ENCODE data around the gene CIZ1. TPM values are rescaled to one million over a fixed set of nuclear protein-coding genes. Genes with fewer than 3 reads are reported as not detected.

Gene CIZ1
- total RNA-seq, 1 donor from 2014 or later: 142 TPM

DNA sequence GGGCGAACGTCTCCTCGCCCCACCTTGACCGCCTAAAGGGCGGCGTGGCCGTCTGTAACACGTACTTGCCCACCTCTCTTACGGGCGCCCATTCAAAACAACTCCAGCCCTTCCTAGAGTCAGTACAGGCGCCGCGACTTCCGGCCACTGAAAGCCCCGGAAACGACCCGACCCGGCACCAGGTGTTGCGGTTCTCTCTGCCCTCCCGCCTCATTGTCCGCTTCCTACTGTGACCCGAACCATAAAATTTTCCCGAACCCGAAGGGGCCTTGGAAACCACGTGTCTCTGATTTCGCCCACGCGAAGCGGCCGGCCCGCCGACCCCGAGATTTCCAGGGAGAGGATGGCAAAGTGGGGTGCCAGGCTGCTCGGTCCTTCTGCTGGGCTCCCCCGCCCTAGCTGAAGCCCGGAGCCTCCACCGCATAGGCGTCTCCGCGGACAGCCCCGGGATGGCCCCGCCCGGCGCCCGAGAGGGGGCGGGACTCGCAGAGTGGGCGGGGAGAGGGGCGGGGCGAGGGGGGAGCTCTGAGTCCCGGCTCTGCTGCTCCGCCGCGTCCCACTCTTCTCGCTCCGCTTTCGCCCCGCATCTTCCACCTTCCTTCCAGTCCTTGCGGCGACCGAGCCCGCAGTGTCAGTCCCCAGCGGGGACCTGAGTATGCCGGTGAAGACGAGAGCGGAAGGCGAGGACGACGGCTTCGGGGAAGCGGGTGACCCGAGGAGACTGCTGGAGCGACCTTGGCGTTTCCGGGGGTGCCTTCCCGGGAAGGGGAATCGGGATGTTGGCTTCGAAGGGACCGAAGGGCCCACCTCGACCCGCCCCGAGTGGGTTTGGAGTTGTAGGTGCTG lies 63.2 kb downstream of the CIZ1 start:
- intact Hi-C loops (cut with micrococcal nuclease): loop anchor here (1.0 to 5.0 kb wide), 10 partner anchors 11 to 351 kb away; partner anchors contain the start of genes BBLN, CIZ1, COQ4 and DNM1
- peak overlapping the region; percentile 99 for H3K27ac Mint-ChIP-seq
- H3K27me3 Mint-ChIP-seq: peaks cover 10% of the 10 kb centered on the region
- no peaks in the 10 kb centered on the region for H3K9me3 Mint-ChIP-seq
- peaks cover 32% of the 10 kb centered on the region for H3K4me1 Mint-ChIP-seq
- H3K36me3 Mint-ChIP-seq (ENCODE audit: low read depth): peaks cover 18% of the 10 kb centered on the region
- peak overlapping the region; percentile 99 for H3K4me3 Mint-ChIP-seq
- DNase-seq: peak; percentile 96

- peaks cover 29% of the 10 kb centered on the region for H3K4me1 Mint-ChIP-seq
These were observed 63.8 kb downstream of the CIZ1 start, which contains the start of gene PTGES2 for GRCh38 chr9:128127568-128127989. Gene PTGES2 (minus strand): TSS chr9:128127729. CDS start chr9:128127717, 12 bp downstream.

DNA sequence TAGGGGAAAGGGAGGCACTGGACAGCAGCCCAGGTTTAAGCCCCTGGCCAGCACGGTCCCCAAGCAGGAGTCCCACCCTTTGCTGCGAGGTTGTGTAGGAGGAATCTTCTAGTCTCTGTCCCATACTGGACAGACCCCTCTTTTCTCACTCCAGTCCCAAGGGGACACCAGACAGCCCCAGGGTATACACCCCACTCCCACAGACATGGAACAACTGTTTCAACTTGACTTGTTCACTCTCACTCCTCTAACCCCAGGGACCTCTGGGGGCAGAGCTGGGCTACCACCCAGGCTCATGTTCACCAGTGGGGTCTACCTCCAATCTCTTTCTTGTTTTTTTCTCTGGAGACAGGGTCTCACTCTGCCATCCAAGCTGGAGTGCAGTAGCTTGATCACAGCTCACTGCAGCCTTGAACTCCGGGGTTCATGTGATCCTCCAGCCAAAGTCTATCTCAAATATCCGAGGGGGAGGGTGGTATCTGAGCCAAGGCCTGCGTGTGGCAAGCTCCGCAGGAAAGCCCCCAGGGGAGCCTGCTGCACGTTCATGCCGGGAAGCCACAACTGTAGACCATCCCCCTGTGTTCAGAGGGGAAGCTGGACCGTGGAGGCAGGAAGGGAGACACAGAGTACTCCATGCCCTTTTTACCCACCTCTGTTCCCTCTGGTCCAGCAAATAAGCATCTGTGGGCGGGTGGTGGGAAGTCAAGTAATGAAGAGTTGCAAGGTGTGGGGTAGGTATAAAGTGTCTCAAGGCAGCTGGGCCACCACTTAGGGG lies 65.6 kb downstream of the CIZ1 start:
- Mint-ChIP-seq H3K9me3 (no peaks in the 10 kb centered on the region), H3K4me1 (peaks cover 29% of the 10 kb centered on the region), H3K27ac (peak overlapping the region; percentile 58), H3K4me3 (peak overlapping the region; percentile 99), H3K27me3 (no peaks in the 10 kb centered on the region), H3K36me3 (ENCODE audit: low read depth) (peaks cover 24% of the 10 kb centered on the region)
- DNase-seq: no peak
- intact Hi-C loops (cut with micrococcal nuclease): loop anchor here (2.0 to 5.0 kb wide), 2 partner anchors 67 to 349 kb away; partner anchors contain the start of gene CIZ1

More at GRCh38 chr9:128127568-128127989, 63.8 kb downstream of the CIZ1 start, which contains the start of gene PTGES2:
- DNase-seq: peak; percentile 95
- intact Hi-C loops (cut with micrococcal nuclease): loop anchor here (1.0 to 5.0 kb wide), 4 partner anchors 10 to 351 kb away; partner anchors contain the start of genes CIZ1 and DNM1
- peak within 1 kb of the TSS; percentile 99 for H3K27ac Mint-ChIP-seq
- H3K27me3 Mint-ChIP-seq: peaks cover 3% of the 10 kb centered on the region
- H3K36me3 Mint-ChIP-seq (ENCODE audit: low read depth): peaks cover 20% of the 10 kb centered on the region
- H3K4me3 Mint-ChIP-seq: peak within 1 kb of the TSS; percentile 99
- H3K9me3 Mint-ChIP-seq: no peaks in the 10 kb centered on the region

DNA sequence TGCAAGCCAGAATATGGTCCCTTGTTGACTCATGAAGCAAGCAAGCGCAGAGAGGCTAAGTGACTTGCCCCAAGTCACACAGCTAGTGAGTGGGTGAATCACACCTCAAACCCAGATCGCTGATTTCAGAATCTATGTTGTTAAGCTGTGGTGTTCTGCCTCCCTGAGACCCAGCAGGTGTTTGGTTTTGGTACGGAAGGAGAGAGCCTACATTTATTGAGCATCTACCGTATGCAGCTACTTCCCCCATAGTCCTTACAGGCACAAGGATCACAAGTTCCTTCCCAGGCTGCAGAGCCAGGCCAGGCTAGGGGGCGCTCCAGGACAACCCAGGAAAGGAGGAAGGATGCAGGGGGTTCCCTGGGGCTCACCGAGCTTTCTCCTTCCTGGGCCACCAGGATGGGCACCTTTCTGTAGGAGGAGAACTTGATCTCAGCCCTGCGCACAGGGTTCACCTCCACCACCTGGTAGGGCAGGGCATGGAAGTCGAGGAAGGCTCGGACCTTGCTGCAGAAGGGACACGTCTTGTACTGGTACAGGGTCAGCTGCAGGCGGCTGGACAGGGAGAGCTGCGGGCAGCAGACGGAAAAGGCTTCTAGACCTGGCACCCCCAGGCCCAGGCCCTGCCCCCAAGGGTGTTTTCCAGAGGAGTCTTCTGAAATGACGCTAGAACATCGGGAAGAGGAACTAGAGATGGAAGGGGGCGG lies 66.3 kb downstream of the CIZ1 start:
- Mint-ChIP-seq H3K36me3 (ENCODE audit: low read depth) (peaks cover 25% of the 10 kb centered on the region), H3K27ac (peak overlapping the region; percentile 16), H3K4me1 (peaks cover 29% of the 10 kb centered on the region), H3K4me3 (peak overlapping the region; percentile 99), H3K9me3 (no peaks in the 10 kb centered on the region), H3K27me3 (no peaks in the 10 kb centered on the region)
- DNase-seq: peak; percentile 83
- intact Hi-C loops (cut with micrococcal nuclease): loop anchor here (5.0 kb wide), 1 partner anchor 67 kb away; the partner anchor contains the start of gene CIZ1

DNA sequence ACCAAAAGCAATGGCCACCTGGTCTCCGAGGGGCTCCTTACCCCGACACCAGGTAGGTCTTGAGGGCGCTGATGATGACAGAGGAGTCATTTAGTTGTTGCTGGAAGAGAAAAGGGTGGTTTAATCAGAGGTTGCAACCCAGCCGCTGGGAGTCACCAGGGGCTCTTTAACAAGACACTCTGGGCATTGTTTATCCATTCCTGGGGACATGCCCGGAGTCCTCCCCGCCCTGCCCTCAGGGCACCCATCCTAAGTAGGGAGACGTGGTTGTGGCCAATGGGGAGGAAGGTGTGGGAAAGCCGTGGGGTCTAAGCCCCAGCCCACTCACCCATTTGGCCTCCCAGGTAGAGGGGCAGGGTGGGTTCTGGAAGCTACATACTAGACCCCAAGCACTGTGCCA lies 66.9 kb downstream of the CIZ1 start:
- H3K4me3 Mint-ChIP-seq: no peak overlapping the region
- H3K4me1 Mint-ChIP-seq: peaks cover 25% of the 10 kb centered on the region
- peaks cover 25% of the 10 kb centered on the region for H3K36me3 Mint-ChIP-seq (ENCODE audit: low read depth)
- H3K27ac Mint-ChIP-seq: no peak overlapping the region
- no peak for DNase-seq
- intact Hi-C loops (cut with micrococcal nuclease): no loop called here
- no peaks in the 10 kb centered on the region for H3K9me3 Mint-ChIP-seq
- no peaks in the 10 kb centered on the region for H3K27me3 Mint-ChIP-seq

DNA sequence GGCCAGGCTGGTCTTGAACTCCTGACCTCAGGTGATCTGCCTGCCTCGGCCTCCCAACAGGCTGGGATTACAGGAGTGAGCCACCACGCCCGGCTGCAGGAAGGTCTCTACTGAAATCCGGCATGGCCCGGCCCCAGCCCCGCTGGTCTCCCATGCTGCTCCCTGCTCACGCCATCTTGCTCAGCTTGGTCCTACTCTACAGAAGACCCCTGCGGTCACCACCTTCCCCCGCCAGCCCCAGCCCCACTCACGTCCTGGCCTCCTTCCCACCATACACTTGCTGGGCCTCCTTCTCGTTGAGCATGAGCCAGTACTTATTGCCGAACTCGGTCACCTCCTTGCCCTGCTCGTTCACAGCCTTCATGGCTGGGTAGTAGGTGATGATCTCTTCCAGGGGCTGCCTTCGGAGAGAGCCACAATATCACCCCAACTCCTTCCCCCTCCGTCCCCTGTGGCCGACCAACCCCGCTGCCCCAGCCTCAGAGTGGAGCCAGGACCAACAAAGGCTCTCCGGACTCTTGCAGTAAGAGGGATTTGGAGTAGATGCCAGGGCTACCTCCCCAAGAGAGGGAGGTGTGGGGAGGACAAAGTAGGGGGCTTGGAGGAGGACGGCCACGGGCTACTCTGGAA lies 67.8 kb downstream of the CIZ1 start:
- peaks cover 25% of the 10 kb centered on the region for H3K36me3 Mint-ChIP-seq (ENCODE audit: low read depth)
- intact Hi-C loops (cut with micrococcal nuclease): no loop called here
- no peak overlapping the region for H3K4me3 Mint-ChIP-seq
- H3K27me3 Mint-ChIP-seq: no peaks in the 10 kb centered on the region
- no peak for DNase-seq
- peaks cover 20% of the 10 kb centered on the region for H3K4me1 Mint-ChIP-seq
- H3K27ac Mint-ChIP-seq: no peak overlapping the region
- H3K9me3 Mint-ChIP-seq: no peaks in the 10 kb centered on the region

- DNase-seq: no peak
- H3K4me3 Mint-ChIP-seq: no peak overlapping the region
- no peak overlapping the region for H3K27ac Mint-ChIP-seq
- intact Hi-C loops (cut with micrococcal nuclease): no loop called here
- peaks cover 23% of the 10 kb centered on the region for H3K4me1 Mint-ChIP-seq
- H3K9me3 Mint-ChIP-seq: no peaks in the 10 kb centered on the region
- H3K27me3 Mint-ChIP-seq: no peaks in the 10 kb centered on the region
- H3K36me3 Mint-ChIP-seq (ENCODE audit: low read depth): peaks cover 25% of the 10 kb centered on the region
These were observed 68.6 kb downstream of the CIZ1 start for GRCh38 chr9:128122809-128123175.

- intact Hi-C loops (cut with micrococcal nuclease): no loop called here
- Mint-ChIP-seq H3K36me3 (ENCODE audit: low read depth) (peaks cover 24% of the 10 kb centered on the region), H3K4me1 (peaks cover 27% of the 10 kb centered on the region), H3K27me3 (no peaks in the 10 kb centered on the region), H3K4me3 (no peak overlapping the region), H3K27ac (no peak overlapping the region), H3K9me3 (no peaks in the 10 kb centered on the region)
- no peak for DNase-seq
These were observed 69.2 kb downstream of the CIZ1 start for GRCh38 chr9:128121924-128122808.

DNA sequence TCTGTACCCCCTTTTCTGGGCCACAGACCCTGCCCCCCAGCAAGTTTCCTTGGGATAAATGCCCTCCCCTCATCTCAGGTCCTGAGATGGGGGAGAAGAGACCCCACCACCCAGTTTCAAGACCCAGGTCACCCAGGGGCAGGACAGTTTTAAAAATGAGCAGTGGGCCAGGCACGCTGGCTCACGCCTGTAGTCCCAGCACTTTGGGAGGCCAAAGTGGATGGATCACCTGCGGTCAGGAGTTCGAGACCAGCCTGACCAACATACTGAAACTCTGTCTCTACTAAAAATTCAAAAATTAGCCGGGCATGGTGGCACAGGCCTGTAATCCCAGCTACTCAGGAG lies 69.9 kb downstream of the CIZ1 start:
- H3K27ac Mint-ChIP-seq: no peak overlapping the region
- intact Hi-C loops (cut with micrococcal nuclease): no loop called here
- peaks cover 27% of the 10 kb centered on the region for H3K4me1 Mint-ChIP-seq
- H3K36me3 Mint-ChIP-seq (ENCODE audit: low read depth): peaks cover 24% of the 10 kb centered on the region
- no peak for DNase-seq
- H3K4me3 Mint-ChIP-seq: no peak overlapping the region
- H3K27me3 Mint-ChIP-seq: no peaks in the 10 kb centered on the region
- no peaks in the 10 kb centered on the region for H3K9me3 Mint-ChIP-seq

GRCh38 chr9:128120741-128121465 lies 70.5 kb downstream of the CIZ1 start:
- Mint-ChIP-seq H3K4me3 (no peak overlapping the region), H3K27me3 (no peaks in the 10 kb centered on the region), H3K36me3 (ENCODE audit: low read depth) (peaks cover 23% of the 10 kb centered on the region), H3K27ac (no peak overlapping the region), H3K4me1 (peaks cover 22% of the 10 kb centered on the region), H3K9me3 (no peaks in the 10 kb centered on the region)
- DNase-seq: no peak
- intact Hi-C loops (cut with micrococcal nuclease): no loop called here

DNA sequence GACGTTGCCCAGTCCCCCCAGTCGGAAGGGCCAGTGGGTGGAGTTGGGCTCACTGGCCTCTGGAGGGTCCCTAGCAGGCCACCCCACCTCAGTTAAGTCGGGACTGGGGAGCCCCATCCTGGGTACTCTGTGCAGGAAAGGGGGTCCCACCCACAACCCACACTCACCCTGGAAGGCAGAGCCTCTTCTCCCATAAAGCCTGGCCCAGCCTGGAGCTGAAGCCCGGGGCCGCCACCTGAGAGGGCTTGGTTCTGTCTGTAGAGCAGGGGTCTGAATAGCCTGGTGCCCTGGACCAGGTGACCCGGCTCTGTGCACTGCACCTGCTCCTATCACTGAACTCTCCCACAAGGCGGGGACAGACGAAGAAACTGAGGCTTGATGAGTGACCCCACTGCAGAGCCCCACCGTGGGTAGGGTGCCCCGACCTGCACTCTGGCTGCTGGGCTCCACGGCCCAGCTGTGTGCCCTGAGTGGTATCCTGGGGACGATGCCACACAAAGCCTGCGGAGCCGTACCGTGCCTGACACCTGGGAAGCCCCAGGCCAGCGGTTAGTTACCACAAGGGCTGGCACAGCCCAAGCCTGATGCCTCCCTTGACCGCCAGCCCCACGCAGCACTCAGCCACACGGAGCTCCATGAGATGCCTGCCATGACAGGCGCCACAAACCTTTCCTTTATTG lies 71.2 kb downstream of the CIZ1 start:
- H3K27me3 Mint-ChIP-seq: no peaks in the 10 kb centered on the region
- H3K4me3 Mint-ChIP-seq: no peak overlapping the region
- intact Hi-C loops (cut with micrococcal nuclease): no loop called here
- no peak for DNase-seq
- H3K9me3 Mint-ChIP-seq: no peaks in the 10 kb centered on the region
- H3K4me1 Mint-ChIP-seq: peaks cover 15% of the 10 kb centered on the region
- H3K36me3 Mint-ChIP-seq (ENCODE audit: low read depth): peaks cover 22% of the 10 kb centered on the region
- H3K27ac Mint-ChIP-seq: no peak overlapping the region

Data from activated CD4-positive, alpha-beta T cell treated with anti-CD3 and anti-CD28 coated beads, Interleukin-2, amount 10 ng/mL, durations not matched to agents 24 days and 14 days (primary cell).